Sigmoid colon (tissue), 4 donors: ENCODE results near the gene SYDE2.

Source experiments
- CTCF ChIP-seq, 4 experiments: fragments of 450-650 bp in 3 of 4; fragments of 200-600 bp in 1 of 4; IDR thresholded peaks; one replicate each; pipeline ENCODE4 v1.5.1; 2016 to 2019; ENCODE audit warnings: antibody characterized with exemption in 4 of 4, mild to moderate bottlenecking in 3 of 4, moderate library complexity in 2 of 4
- POLR2A ChIP-seq, 2 donors: fragments of 450-650 bp; IDR thresholded peaks; one replicate each; pipeline ENCODE4 v1.6.1; 2016; ENCODE audit warnings: antibody characterized with exemption in 2 of 2, mild to moderate bottlenecking in 2 of 2, moderate library complexity in 2 of 2
- POLR2AphosphoS5 ChIP-seq, 4 donors: sonication (generic); formaldehyde crosslinking; IDR thresholded peaks; one replicate each; pipeline ENCODE4 v1.6.1; 2017; ENCODE audit warnings: antibody characterized with exemption in 4 of 4

GRCh38 chr1:85200463-85201339 is at the start of gene SYDE2:
- no peak for TF ChIP-seq CTCF (IDR thresholded peaks at IDR 0.05)
- TF ChIP-seq POLR2AphosphoS5 (IDR thresholded peaks at IDR 0.05): peak; percentile 80 to 98 (median 95)
- TF ChIP-seq POLR2A (IDR thresholded peaks at IDR 0.05): peak; percentile 64 to 90
